Hepatocyte (in vitro differentiated cells): ENCODE results near the gene SPRY4.

ENCODE experiments used
- CTCF ChIP-seq: fragments of 200-600 bp; sonication (generic); IDR thresholded peaks from 2 replicates; pipeline ENCODE4 v1.5.1; 2016; ENCODE audit warnings: antibody characterized with exemption, mild to moderate bottlenecking; ENCODE audit not compliant: poor library complexity
- EZH2 ChIP-seq: fragments of 200-600 bp; sonication (generic); IDR thresholded peaks from 2 replicates; pipeline ENCODE4 v1.6.1; 2016; ENCODE audit warnings: antibody characterized with exemption, mild to moderate bottlenecking, borderline replicate concordance

DNA sequence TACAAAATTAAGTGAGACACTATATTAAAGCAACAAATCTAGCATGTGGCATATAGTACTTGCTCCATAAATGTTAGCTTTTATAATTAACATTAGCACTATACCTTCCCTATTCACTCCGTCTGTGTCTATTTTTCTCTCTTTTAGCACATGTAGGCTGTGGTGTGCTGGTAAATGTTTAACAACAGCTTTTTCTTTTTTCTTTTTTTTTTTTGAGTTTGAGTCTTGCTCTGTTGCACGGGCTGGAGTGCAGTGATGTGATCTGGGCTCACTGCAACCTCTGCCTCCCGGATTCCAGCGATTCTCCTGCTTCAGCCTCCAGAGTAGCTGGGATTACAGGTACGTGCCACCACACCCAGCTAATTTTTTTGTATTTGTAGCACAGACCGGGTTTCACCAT is 62.1 kb downstream of the SPRY4 start:
- TF ChIP-seq CTCF, result no peak
- TF ChIP-seq EZH2, result no peak
